ENCODE measurements around the gene FNDC1. TPM values are rescaled to one million over a fixed set of nuclear protein-coding genes. Genes with fewer than 3 reads are reported as not detected.

Gene FNDC1
- total RNA-seq, 1 donor from 2014 or later, result 0.64 TPM

DNA sequence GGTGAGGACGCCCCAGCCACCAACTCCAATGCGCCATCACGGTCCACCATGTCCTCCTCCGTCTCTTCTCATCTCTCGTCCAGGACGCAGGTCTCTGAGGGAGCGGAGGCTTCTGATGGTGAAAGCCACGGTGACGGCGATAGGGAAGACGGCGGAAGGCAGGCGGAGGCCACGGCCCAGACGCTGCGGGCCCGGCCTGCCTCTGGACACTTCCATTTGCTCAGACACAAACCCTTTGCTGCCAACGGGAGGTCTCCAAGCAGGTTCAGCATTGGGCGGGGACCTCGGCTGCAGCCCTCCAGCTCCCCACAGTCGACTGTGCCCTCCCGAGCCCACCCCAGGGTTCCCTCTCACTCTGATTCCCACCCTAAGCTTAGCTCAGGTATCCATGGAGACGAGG is 63.6 kb downstream of the FNDC1 start:
- no peak for DNase-seq (ENCODE audit: extremely low spot score, unreplicated experiment)
- TF ChIP-seq CTCF (IDR thresholded peaks at IDR 0.05), result no peak
- no peak overlapping the region for H3K27ac Mint-ChIP-seq (ENCODE audit: unreplicated experiment)
- no peak overlapping the region for H3K4me3 Mint-ChIP-seq (ENCODE audit: unreplicated experiment)
- no peaks in the 10 kb centered on the region for H3K9me3 Mint-ChIP-seq (ENCODE audit: unreplicated experiment)
- H3K36me3 Mint-ChIP-seq (ENCODE audit: unreplicated experiment), result no peaks in the 10 kb centered on the region
- H3K27me3 Mint-ChIP-seq (ENCODE audit: unreplicated experiment), result peaks cover 21% of the 10 kb centered on the region
- no peaks in the 10 kb centered on the region for H3K4me1 Mint-ChIP-seq (ENCODE audit: unreplicated experiment)

DNA sequence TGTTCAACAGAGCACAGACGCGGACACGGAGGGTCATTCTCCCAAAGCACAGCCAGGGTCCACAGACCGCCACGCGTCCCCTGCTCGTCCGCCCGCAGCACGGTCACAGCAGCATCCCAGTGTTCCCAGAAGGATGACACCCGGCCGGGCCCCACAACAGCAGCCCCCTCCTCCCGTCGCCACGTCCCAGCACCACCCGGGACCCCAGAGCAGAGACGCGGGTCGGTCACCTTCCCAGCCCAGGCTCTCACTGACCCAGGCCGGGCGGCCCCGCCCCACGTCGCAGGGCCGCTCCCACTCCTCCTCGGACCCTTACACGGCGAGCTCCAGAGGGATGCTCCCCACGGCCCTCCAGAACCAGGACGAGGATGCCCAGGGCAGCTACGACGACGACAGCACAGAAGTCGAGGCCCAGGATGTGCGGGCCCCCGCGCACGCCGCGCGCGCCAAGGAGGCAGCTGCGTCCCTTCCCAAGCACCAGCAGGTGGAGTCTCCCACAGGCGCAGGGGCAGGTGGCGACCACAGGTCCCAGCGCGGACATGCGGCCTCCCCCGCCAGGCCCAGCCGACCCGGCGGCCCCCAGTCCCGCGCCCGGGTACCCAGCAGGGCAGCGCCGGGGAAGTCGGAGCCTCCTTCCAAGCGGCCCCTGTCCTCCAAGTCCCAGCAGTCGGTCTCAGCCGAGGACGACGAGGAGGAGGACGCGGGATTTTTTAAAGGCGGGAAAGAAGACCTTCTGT is 64.3 kb downstream of the FNDC1 start:
- H3K27me3 Mint-ChIP-seq (ENCODE audit: unreplicated experiment), result peaks cover 18% of the 10 kb centered on the region

DNA sequence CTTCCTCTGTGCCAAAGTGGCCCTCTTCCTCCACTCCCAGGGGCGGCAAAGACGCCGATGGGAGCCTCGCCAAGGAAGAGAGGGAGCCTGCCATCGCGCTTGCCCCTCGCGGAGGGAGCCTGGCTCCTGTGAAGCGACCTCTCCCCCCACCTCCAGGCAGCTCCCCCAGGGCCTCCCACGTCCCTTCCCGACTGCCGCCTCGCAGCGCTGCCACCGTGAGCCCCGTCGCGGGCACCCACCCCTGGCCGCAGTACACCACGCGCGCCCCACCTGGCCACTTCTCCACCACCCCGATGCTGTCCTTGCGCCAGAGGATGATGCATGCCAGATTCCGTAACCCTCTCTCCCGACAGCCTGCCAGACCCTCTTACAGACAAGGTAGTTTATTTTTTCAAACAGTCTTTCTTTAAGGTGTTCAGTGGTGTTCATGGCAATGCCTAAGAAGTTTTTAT is 64.9 kb downstream of the FNDC1 start:
- H3K27ac Mint-ChIP-seq (ENCODE audit: unreplicated experiment), result no peak overlapping the region
- H3K4me1 Mint-ChIP-seq (ENCODE audit: unreplicated experiment), result no peaks in the 10 kb centered on the region
- TF ChIP-seq CTCF (IDR thresholded peaks at IDR 0.05), result no peak
- no peak overlapping the region for H3K4me3 Mint-ChIP-seq (ENCODE audit: unreplicated experiment)
- DNase-seq (ENCODE audit: extremely low spot score, unreplicated experiment), result no peak
- no peaks in the 10 kb centered on the region for H3K36me3 Mint-ChIP-seq (ENCODE audit: unreplicated experiment)
- no peaks in the 10 kb centered on the region for H3K9me3 Mint-ChIP-seq (ENCODE audit: unreplicated experiment)
- peaks cover 18% of the 10 kb centered on the region for H3K27me3 Mint-ChIP-seq (ENCODE audit: unreplicated experiment)

More for the DNA sequence above, 64.3 kb downstream of the FNDC1 start:
- DNase-seq (ENCODE audit: extremely low spot score, unreplicated experiment), result no peak
- Mint-ChIP-seq H3K9me3 (ENCODE audit: unreplicated experiment) (no peaks in the 10 kb centered on the region), H3K36me3 (ENCODE audit: unreplicated experiment) (no peaks in the 10 kb centered on the region), H3K27ac (ENCODE audit: unreplicated experiment) (no peak overlapping the region), H3K4me1 (ENCODE audit: unreplicated experiment) (no peaks in the 10 kb centered on the region), H3K4me3 (ENCODE audit: unreplicated experiment) (no peak overlapping the region)
- TF ChIP-seq CTCF (IDR thresholded peaks at IDR 0.05), result no peak

DNA sequence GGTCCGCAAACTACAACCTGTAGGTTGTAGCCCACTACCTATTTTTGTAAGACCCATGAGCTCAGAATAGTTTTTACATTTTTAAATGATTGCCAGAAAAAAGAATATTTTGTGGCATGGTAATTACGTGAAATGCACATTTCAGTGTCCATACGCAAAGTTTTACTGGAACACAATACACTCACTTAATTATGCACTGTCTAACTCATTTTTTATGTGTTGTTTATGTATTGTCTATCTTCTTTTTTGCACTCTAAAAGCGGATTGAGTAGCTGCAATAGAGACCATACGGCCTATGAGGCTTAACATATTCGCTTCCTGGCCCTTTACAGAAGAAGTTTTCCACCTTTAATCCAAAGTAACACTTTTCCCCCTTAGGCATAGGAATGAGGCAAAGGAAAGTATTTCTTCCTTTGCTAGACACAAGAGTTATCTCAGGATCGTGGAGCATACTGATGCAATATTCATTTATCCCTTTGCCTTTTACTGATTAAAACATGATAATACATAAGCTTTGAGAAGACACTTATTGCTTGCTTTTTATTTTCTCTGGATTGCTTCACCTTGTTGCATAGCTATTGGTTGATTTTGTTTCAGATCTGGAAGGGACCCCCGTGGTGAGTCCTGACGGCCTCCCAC is 69.8 kb downstream of the FNDC1 start:
- no peaks in the 10 kb centered on the region for H3K9me3 Mint-ChIP-seq (ENCODE audit: unreplicated experiment)
- no peak for TF ChIP-seq CTCF (IDR thresholded peaks at IDR 0.05)

GRCh38 chr6:159249128-159249527 is 79.9 kb downstream of the FNDC1 start:
- TF ChIP-seq CTCF (IDR thresholded peaks at IDR 0.05), result no peak
- H3K27ac Mint-ChIP-seq (ENCODE audit: unreplicated experiment), result no peak overlapping the region
- H3K4me1 Mint-ChIP-seq (ENCODE audit: unreplicated experiment), result no peaks in the 10 kb centered on the region
- H3K4me3 Mint-ChIP-seq (ENCODE audit: unreplicated experiment), result no peak overlapping the region
- no peak for DNase-seq (ENCODE audit: extremely low spot score, unreplicated experiment)
- no peaks in the 10 kb centered on the region for H3K9me3 Mint-ChIP-seq (ENCODE audit: unreplicated experiment)
- no peaks in the 10 kb centered on the region for H3K27me3 Mint-ChIP-seq (ENCODE audit: unreplicated experiment)
- no peaks in the 10 kb centered on the region for H3K36me3 Mint-ChIP-seq (ENCODE audit: unreplicated experiment)

More for the DNA sequence above, 69.8 kb downstream of the FNDC1 start:
- H3K27ac Mint-ChIP-seq (ENCODE audit: unreplicated experiment), result no peak overlapping the region
- DNase-seq (ENCODE audit: extremely low spot score, unreplicated experiment), result no peak
- H3K27me3 Mint-ChIP-seq (ENCODE audit: unreplicated experiment), result peaks cover 9% of the 10 kb centered on the region
- H3K4me1 Mint-ChIP-seq (ENCODE audit: unreplicated experiment), result no peaks in the 10 kb centered on the region
- H3K36me3 Mint-ChIP-seq (ENCODE audit: unreplicated experiment), result no peaks in the 10 kb centered on the region
- no peak overlapping the region for H3K4me3 Mint-ChIP-seq (ENCODE audit: unreplicated experiment)

Measured in osteocyte (in vitro differentiated cells).